HG02571 (cell line): ENCODE data around the gene SMAD6.

ENCODE experiments used
- ATAC-seq: cut with Tn5 transposase; IDR thresholded peaks from one replicate; pipeline ENCODE4 v1.9.1; 2021; ENCODE audit warnings: mild to moderate bottlenecking, moderate library complexity; ENCODE audit not compliant: unreplicated experiment

Gene SMAD6

DNA sequence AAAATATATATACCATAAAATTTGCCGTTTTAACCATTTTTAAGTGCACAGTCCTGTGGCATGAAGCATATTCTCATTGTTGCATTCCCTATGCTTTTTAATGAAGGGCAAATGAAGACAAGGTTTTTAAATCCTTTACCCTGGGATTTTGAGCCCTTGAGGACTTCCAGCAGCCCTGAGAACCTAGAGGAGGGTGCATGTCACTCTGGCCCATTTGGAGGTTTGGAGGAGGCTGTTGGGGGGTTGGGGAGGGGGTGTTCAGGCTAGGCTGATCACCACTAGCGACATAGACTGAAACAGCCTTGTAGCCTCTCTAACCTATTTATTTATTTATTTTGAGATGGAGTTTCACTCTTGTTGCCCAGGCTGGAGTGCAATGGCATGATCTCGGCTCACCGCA lies 86.0 kb downstream of the SMAD6 start:
- no peak for ATAC-seq

DNA sequence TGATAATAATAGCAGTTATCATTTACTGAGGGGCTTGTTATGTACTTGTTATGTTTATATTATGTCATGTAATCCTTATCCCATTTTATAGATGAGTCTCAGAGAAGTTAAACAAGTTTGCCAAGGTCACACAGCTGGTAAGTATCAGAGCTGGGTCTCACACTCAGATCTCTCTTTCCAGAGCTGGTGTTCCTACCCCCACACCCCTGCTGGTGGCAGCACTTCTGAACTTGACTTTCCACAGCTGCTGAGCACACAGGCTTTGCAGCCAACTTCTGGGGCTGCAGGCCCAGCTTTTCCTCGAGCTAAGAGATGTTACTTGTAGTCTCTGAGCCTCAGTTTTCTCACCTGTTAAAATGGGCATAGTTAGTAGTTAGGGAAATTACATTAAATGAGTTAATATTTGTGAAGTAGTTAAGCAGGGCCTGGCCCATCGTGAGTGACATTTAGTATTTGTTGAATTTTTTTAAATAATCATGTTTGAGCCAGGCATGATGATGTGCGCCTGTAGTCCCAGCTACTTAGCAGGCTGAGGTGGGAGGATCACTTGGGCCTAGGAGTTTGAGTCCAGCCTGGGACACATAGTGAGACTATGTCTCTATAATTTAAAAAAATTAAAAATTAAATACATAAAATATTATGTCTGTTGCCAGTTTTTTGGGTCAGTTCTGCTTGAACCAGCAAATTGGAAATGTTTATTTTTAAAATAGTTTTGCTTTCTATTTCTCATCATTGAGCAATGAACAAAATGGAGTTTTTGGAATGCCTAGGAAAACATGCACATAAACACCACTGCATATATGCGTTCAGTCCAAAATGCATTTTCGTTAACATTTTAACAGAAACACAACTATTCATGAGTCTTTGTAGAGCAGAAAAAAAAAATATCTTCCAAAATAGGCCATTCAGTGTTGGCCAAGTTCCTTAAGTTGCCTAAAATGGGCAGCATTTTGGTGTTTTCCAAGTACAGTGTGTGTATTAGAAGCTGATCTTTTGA lies 87.3 kb downstream of the SMAD6 start:
- ATAC-seq = no peak

DNA sequence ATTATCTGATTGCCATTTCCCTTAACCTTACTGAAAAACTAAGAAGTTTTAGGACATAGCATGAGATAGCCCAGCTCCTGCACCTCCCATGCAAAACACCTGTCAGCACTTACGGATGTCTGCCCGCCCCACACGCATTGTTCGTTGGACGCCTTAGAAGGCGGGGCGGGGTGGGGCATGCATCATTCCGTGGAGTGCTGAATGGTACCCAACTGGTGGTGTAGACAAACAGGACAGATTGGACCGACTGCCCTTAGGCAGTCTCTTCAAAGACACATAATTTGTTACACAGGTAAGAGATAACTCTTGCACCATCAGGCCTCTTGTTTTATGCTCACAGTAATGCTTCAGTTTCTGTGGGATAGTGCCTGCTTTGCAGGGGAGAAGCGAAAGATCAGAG lies 93.8 kb downstream of the SMAD6 start:
- no peak for ATAC-seq

DNA sequence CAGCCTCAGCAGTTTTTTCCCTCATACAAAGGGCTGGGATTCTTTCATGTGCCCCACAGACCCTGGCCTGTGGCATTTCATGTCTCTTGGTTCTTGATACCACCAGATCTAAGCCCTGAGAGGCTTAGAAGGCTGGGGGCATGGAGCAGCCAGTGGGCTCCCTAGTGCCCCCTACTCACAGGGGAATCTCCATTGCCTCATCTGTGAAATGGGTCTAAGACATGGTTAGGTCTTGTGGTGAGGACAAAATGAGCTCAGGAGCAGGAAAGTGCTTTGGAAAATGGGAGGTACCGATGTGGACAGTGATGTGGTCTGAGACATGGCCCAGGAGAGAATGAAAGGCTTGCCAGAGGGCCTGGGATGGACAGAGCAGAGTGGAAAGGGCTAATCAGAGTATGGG lies 94.3 kb downstream of the SMAD6 start:
- ATAC-seq = no peak

DNA sequence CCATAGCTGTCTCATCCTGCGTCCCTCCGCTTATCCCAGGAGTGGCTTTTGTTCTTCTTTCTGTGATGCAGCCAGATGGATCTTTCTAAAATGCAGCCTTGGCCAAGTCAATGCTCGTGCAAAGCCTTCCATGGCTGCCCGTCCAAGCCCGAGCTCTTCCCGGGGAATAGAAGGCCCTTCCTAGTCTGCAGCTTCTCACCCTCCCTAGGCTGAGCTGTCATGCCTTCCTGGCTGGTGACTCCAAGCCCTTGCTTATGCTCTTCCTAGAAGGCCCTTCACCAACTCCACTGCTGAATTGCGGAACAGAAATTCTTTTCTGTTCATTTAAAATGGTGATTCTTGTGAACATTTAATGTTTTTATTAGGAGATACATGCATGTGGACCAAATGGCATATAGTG lies 95.9 kb downstream of the SMAD6 start:
- no peak for ATAC-seq

DNA sequence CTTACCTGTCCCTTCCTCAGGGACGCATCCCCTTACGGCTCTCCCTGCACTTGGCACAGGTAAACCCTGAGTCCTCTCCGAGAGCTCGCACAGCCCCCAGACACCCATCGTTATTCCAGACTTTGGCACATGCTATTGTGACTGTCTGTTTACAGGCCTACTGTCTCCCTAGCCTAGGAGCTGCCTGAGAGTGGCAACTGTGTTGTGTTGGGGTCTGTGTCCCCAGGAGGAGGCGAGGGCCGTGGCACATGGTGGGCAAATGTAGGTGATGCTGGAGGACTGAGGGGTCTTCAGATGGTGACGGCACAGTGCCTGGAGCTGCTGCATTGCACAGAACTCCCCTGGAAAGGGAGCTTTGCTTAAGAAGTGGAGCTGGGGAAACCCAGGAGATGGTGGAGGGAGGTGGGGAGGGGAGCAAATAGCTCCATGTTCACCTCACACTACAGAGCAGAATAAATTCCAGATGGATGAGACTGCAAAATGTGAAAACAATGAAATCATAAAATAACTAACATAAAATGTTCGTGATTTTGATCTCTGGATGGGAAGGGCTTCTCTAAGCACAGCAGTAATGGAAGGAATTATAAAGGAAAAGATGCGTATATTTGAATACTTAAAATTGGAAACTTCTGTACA lies 96.5 kb downstream of the SMAD6 start:
- ATAC-seq = no peak

DNA sequence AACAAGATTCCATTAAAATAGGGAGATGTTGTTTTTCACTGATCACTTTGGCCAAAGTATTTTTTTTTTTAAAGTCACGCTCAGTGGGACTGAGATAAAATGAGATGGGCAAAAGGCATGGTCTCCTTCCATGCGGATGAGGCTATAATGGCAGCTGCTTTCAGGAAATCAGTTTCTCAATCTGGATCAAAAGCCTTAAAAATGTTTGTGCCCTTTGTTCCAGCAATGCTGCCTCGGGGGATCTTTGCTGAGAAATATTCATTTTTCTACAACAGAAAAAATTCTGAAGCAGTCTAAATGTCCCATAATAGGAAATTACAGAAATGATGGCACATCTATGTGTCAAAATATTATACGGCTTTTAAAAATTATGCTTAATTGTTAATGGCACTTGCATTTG lies 97.2 kb downstream of the SMAD6 start:
- no peak for ATAC-seq

DNA sequence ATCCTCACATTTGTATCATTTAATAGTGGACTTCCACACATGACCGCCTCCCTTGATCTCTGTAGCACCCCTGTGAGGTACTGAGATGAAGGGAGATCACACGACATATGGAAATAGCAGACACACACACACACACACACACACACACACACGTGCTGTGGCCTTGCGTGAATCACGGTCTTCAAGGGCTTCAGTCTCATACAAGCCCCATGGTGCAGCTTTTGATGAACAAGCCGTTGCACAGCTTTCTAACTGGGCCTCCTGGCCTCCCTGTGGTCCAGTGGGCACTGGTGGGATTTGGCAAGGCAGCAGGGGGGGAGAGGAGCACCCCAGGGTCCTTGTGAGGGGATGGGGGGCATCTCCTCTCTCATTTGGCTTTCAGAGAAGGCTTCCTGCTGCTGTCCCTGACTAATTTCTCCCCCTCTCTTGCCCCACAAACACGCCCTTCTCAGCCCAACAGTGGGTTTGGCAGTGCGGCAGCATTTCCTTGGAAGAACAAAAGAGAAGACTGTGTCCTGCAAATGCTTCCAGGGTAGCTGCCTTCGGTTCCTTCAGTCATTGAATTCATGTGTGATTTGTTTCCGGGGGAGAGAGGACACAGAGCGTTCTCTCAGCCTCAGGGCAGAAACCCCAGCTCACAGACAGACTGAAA lies 98.7 kb downstream of the SMAD6 start:
- ATAC-seq = no peak

DNA sequence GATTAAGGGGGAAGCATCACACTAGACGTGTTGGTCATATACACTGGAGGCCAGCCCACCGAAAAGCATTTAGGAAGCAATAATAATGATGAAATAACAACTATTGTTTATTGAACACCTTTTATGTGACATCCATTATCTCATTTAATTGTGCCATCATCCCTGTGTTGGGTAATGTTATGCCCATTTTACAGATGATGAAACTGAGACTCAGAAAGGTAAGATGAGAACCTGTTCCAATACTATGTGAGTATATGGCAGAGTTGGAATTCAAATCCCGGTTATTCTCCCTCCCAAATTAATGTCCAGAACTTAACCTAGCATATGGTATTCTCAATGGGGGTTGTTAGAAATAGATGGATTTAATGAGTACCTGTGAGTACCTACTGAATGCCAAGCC lies 99.2 kb downstream of the SMAD6 start:
- ATAC-seq = no peak

DNA sequence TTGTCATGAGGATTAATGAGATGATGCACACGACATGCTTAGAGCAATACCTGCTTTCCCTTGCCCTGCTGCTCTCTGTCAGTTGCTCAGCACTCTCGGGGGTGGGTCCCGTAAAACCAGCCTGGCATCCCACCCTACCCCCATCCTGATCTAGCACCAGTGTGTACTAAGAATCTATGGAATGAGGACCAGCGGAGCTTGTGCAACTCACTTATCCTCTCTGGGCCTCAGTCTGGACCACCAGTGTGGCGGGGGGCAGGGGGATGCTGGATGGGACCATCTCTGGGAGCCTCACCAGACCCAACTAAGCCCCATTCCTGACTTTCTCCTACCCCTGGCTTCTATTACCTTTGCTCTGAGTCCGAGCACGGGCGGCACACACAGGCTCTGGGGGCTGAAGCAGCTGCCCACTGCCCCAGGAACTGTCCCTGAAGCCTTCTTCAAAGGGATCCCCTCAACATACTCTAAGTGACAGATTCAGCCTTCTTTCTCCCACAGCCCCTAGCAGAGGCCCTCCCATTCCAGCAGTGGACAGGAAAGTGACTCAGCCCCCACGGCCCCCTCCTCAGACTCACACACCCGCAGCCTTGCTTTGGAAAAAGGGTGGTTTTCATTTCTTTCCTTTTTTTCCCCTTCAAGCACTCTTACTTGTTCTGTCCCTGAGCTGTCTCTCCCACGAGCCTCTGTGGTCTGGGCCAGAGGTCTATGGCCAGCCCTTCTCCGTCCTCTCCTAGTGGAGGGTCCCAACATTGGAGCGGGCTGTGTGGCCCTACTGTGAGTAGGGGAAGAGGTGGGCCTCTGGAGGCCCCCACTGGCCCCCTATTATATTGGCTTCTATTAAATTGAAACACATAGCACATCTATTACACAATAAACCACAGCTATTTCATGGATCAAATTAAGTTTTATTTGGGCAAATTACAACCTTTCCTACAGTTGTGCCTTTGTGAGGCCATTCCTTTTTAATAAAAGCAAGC lies 100.3 kb downstream of the SMAD6 start:
- no peak for ATAC-seq

DNA sequence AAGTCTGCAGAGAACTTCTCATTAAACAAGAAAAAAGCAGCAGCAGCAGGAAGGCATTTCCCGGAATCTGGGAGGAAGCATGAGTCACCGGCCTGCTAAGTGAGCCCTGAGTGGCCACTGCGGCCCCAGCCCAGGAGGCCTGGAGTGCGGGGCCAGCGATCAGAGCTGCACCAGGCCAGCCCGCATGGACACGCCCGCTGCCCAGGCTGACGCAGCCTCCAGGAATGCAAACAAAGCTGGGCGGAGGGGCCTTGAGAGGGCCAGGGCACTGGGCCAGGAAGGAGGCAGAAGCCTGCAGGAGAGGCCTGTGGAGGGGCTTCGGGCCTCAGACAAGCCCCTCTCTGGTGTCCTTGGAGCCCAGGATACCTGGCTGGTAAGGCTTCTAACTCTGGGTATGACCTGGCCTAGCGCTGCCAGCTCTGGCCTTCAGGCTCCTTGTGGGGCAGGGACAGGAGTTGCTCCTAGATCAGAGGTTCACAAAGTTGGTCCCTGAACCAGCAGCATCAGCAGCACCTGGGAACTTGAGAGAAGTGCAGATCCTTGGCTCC lies 101.2 kb downstream of the SMAD6 start:
- no peak for ATAC-seq

DNA sequence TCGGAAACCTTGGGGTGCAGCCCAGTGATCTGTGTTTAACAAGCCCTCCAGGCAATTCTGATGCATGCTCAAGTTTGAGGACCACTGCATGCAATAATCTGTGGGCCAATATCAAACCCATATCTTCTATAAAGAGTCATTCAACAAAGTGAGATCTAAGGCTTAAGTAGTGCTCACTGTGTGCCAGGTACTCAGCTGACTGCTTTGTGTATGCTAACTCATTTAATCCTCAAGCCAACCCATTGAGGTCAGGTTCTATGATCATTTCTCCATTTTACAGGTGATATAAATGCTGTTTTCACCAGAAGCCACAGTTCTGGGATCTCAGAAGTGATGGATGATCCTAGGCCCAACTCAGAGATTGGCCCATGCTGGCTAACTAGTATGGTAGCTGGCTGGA lies 101.7 kb downstream of the SMAD6 start:
- no peak for ATAC-seq

DNA sequence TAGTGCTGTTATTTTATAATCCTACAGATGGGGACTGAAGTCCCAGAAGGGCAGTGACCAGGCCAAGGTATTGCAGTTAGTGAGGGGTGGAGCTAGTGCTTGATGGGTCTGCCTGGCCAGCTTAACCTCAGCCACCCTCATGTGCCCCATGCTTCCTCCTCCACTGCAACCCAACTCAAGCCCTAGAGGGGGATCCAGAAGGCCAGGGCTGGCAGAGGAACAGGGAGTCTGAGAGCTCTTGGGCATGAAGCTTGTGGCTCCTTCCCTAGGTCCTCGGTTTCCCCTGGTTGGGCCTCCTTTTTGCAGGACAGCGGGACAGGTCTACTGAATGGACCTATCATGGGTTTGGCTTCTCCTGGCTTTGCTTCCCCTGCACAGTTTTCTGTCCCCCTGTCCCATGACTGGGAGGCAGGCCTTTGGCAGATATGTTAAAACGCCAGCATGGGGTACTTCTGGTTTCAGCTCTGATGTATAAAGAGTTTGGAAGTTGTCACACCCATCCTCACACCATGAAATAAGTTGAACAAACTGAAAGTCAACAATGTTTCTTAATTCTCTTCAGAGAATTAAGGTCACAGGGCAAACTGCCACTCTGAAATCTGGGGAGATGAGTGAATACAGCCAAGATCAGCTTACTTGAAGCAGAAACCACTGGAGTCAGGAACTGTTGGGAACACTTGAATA lies 103.3 kb downstream of the SMAD6 start:
- ATAC-seq = no peak

DNA sequence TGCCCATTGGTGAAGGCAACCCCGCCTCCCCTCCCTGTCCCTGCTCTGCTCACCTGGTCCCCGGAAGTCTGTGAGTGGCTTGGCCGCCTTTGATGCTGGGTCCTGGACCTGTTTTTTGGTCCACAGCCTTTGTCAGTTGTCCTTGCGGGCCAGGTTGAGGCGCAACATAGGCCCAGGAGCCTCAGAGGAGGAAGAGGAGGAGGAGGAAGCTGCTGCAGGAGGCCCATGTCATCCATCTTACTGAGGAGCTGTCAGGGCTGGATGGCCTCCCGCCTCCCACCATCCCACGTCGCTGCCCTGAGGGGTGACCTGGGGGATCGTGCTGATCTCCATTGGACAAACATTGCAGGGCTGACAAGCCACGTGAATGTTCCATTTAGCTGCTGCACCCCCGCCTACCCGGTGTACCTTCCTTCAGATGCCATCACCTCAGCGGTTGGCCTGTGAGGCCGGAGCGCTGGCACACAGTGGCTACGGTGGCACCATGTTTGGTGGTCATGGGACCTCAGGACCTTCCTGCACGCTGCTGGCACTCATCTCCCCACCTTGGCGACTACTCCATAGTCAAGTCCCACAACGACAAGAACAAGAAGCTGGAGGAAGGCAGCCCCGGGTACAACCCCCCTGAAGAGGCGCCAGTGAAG lies 106.3 kb downstream of the SMAD6 start:
- no peak for ATAC-seq

DNA sequence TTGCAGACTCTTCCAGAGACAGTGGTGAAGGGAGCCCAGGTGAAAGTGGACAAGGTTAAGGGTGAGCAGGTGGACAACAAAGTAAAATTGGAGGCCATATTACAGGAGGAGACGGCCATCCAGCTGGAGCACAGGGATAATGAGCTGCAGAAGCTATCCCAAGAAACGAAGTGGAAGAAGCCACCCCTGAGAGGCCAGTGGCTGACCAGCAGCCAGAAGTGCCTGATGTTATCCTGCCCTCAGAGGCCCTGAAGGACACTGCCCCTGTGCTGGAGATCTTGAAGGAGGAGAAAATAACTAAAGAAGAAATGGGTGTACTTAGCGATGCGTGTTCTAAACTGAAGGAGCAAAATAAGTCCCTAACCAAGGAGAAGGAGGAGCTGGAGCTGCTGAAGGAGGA lies 107.6 kb downstream of the SMAD6 start:
- no peak for ATAC-seq

DNA sequence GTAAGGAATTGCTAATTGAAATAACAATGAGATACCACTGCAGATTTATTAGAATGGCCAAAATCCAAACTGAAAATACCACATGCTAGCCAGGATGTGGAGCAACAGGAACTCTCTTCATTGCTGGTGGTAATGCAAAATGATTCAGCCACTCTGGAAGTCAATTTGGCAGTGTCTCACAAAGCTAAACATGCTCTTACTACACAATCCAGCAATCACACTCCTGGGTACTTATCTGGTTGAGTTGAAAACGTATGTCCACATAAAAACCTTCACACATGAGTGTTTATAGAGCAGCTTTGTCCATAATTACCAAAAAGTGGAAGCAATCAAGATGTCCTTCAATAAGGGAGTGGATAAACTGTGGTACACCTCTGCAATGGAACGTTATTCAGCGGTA lies 113.3 kb downstream of the SMAD6 start:
- no peak for ATAC-seq

DNA sequence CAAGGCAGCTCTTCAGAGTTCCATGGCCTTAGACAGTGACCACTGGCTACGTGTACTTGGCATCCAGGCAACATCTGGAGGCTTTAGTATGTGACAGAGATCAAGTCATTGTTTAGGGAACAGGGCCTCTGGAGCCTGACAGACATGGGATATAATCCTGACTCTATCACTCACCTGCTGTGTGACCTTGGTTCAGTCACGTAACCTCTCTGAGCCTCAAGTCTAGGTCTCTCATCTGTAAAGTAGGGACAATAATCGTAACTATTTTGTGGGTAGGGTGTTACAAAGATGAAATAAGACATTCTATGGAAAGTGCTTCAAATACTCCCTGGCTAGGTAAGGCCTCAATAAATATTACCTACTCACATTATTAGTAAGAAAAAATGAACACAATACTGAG lies 114.2 kb downstream of the SMAD6 start:
- ATAC-seq = no peak

DNA sequence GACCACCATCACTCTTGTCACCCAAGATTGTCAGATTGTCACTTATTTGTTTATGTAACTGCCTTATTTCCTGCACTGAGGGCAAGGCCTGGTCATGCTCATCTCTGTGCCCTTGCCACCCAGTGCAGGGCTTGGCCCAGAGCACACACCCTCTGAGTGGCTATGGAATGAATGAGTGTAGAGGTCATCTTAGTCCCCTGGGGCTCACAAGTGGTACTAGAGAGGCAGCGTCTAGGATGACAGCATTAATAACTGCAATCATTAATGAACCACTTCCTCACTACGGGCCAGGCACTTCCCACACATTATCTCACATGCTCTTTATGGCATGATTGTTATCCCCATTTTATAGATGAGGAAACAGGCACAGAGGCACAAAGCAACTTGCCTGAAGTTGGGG lies 117.0 kb downstream of the SMAD6 start:
- ATAC-seq = no peak

DNA sequence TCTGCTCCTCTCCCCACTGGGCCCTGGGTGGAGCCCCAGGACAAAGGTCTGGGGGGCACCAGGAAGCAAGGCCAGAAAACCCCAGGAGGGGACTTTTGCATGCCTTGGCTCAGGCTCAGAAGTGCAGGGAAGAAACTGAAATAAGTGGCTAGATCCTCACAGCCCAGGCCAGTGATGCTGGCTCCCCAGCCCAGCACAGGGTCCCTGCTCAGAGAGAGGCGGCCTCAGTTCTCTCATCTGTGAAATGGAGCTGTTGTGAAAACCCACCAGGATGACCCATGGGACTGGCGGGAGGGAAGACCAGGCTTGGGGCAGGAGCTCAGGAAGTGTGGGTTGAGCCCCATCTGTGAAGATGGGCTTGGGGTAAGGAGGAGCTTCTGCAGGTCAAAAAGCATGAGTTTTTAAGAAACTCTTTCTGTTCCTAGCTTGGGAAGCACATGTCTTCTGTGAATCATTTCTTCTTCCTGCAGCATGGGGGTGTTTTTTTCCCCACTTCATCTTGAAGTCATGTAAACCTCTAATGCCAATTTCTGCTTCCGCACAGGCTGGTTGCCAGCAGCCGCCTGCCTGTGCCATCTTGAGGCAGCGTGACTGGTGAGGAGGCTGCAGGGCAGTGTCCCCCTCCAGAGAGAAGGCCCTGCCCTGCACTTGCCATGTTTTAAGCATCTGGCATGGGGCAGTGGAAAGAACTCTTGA lies 118.6 kb downstream of the SMAD6 start:
- no peak for ATAC-seq
